ENCODE data around the gene TMEM128. TPM values are rescaled to one million over a fixed set of nuclear protein-coding genes. Genes with fewer than 3 reads are reported as not detected.

TMEM128 gene
- total RNA-seq, 1 donor from 2014 or later = 29.2 TPM

DNA sequence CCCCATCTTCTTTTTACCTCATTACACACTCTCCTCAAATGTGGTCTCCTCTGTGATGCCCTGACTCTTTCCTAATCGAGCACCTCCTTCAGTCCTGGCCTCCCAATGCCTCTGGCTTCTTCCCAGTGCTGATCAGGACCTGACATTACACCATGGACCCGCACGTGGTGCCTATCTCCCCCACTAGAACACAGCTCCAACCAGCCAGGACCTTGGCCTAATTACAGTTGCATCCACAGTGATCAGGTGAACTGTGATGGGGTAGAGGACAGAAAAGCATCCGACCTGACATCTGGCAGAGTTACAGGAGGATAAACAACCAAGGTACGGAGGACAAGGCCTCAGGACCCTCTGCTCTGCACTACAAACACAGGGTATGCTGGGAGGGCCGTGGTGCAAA is 29.5 kb upstream of the TMEM128 start:
- no peak for ATAC-seq
- no peaks in the 10 kb centered on the region for H3K27me3 ChIP-seq (ENCODE audit: low read depth)
- no peak for DNase-seq
- H3K27ac ChIP-seq = no peak overlapping the region
- no peak overlapping the region for H3K4me3 ChIP-seq
- intact Hi-C loops (cut with DNase I) = no loop called here
- H3K36me3 ChIP-seq = peaks cover 100% of the 10 kb centered on the region
- H3K4me1 ChIP-seq = no peaks in the 10 kb centered on the region
- TF ChIP-seq CTCF (IDR thresholded peaks at IDR 0.05) = no peak
- no peaks in the 10 kb centered on the region for H3K9me3 ChIP-seq

- intact Hi-C loops (cut with DNase I) = no loop called here
- no peak overlapping the region for H3K27ac ChIP-seq
Observed at GRCh38 chr4:4274226-4274625, 26.2 kb upstream of the TMEM128 start.

DNA sequence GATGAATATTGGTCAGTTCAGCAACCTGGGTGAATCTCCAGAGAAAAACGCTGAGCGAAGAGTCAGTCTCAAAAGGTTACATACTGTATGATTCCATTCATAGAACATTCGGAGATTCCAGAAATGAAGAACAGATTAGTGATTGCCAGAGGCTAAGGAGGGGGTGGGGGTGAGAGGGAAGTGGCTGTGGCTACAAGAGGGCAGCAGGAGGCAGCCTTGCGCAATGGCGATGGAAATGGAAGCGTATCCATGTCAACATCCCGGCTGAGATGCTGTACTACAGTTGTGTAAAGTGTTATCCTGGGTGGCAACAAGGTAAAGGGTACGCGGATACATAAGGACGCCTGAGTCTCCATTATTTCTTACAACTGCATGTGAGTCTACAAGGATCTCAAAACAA is 23.9 kb upstream of the TMEM128 start:
- DNase-seq = peak; percentile 81
- intact Hi-C loops (cut with DNase I) = no loop called here
- peak; percentile 30 to 58 for ATAC-seq

More at GRCh38 chr4:4274226-4274625, 26.2 kb upstream of the TMEM128 start:
- Histone ChIP-seq H3K4me1 (peaks cover 2% of the 10 kb centered on the region), H3K9me3 (no peaks in the 10 kb centered on the region), H3K4me3 (no peak overlapping the region), H3K27me3 (ENCODE audit: low read depth) (no peaks in the 10 kb centered on the region), H3K36me3 (peaks cover 96% of the 10 kb centered on the region)
- ATAC-seq (no peak), DNase-seq (peak; percentile 59)
- TF ChIP-seq CTCF (IDR thresholded peaks at IDR 0.05) = no peak

DNA sequence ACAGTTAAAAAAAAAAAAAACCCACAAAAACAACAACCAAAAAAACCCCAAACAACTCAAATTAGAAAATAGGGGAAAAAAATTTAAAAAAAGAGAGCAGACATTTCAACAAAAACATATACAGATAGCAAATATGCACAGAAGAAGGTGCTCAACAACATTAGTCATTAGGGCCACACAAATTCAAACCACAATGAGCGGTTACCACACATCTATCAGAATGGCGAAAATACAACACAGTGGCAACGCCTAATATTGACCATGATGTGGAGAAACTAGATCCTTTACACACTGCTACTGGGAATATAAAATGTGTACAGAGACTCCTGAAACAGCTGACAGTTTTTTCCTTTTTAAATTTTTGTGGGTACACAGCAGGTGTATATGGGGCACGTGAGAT is 22.5 kb upstream of the TMEM128 start:
- Histone ChIP-seq H3K27ac (peak overlapping the region; percentile 81), H3K27me3 (ENCODE audit: low read depth) (no peaks in the 10 kb centered on the region), H3K36me3 (peaks cover 80% of the 10 kb centered on the region), H3K4me3 (no peak overlapping the region), H3K4me1 (peaks cover 5% of the 10 kb centered on the region), H3K9me3 (no peaks in the 10 kb centered on the region)
- ATAC-seq = peak in 1 of 2 donors; percentile 42
- DNase-seq = no peak
- no peak for TF ChIP-seq CTCF (IDR thresholded peaks at IDR 0.05)
- intact Hi-C loops (cut with DNase I) = no loop called here

More for the DNA sequence above, 23.9 kb upstream of the TMEM128 start:
- peaks cover 91% of the 10 kb centered on the region for H3K36me3 ChIP-seq
- H3K27me3 ChIP-seq (ENCODE audit: low read depth) = no peaks in the 10 kb centered on the region
- TF ChIP-seq CTCF (IDR thresholded peaks at IDR 0.05) = no peak
- no peaks in the 10 kb centered on the region for H3K9me3 ChIP-seq
- peaks cover 5% of the 10 kb centered on the region for H3K4me1 ChIP-seq
- H3K4me3 ChIP-seq = no peak overlapping the region
- H3K27ac ChIP-seq = no peak overlapping the region

GRCh38 chr4:4269856-4270255 is 21.8 kb upstream of the TMEM128 start:
- intact Hi-C loops (cut with DNase I) = no loop called here
- no peaks in the 10 kb centered on the region for H3K9me3 ChIP-seq
- ATAC-seq (peak; percentile 83 to 84), DNase-seq (no peak)
- TF ChIP-seq CTCF (IDR thresholded peaks at IDR 0.05) = no peak
- H3K36me3 ChIP-seq = peaks cover 74% of the 10 kb centered on the region
- H3K27me3 ChIP-seq (ENCODE audit: low read depth) = no peaks in the 10 kb centered on the region
- peaks cover 5% of the 10 kb centered on the region for H3K4me1 ChIP-seq
- H3K27ac ChIP-seq = peak overlapping the region; percentile 81
- no peak overlapping the region for H3K4me3 ChIP-seq

- no peak for TF ChIP-seq CTCF (IDR thresholded peaks at IDR 0.05)
- peak overlapping the region; percentile 81 for H3K27ac ChIP-seq
- intact Hi-C loops (cut with DNase I) = no loop called here
- no peaks in the 10 kb centered on the region for H3K27me3 ChIP-seq (ENCODE audit: low read depth)
- peaks cover 68% of the 10 kb centered on the region for H3K36me3 ChIP-seq
- H3K9me3 ChIP-seq = no peaks in the 10 kb centered on the region
- DNase-seq = no peak
- ATAC-seq = peak in 1 of 2 donors; percentile 29
- no peak overlapping the region for H3K4me3 ChIP-seq
- peaks cover 5% of the 10 kb centered on the region for H3K4me1 ChIP-seq
Observed at GRCh38 chr4:4269331-4269731, 21.3 kb upstream of the TMEM128 start.
